A673 (cell line): Measurements from ENCODE around the gene SERPINB1.

Experiments used
- EZH2 ChIP-seq: fragments of 200-600 bp; sonication (generic); IDR thresholded peaks from 2 replicates; pipeline ENCODE4 v1.6.1; 2017; ENCODE audit warnings: borderline replicate concordance, low read depth, mild to moderate bottlenecking, mixed read lengths, antibody characterized with exemption, low read length; ENCODE audit not compliant: poor library complexity, severe bottlenecking
- TF ChIP-seq, protein P1 (sequence below): fragments of 300-800, 200-600 bp; sonication (generic); conservative IDR thresholded peaks from 2 replicates; pipeline ENCODE4 v1.5.1; 2017; ENCODE audit warnings: low read depth, mild to moderate bottlenecking, antibody characterized with exemption, low read length, moderate library complexity, mixed read lengths

DNA sequence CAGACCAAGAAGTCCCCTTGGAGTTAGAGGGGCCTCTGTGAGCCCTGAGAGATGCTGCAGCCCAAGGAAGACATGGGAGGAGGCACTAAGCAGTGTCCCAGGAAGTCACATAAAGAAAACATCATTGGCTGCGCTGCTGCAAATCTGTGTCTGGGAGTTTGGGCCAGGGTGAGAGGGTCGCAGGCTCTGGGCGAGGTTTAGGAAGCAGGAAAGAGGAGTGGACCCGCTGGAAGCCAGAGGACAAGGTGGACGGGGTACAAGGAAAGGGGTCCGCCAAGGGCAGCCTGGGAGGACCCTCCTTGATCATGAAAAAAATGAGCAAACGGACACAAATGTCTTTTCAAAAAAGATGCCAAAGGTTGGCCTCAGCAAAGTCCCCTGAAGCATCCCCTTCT, 15.5 kb upstream of the SERPINB1 start:
- TF ChIP-seq, protein P1, sequence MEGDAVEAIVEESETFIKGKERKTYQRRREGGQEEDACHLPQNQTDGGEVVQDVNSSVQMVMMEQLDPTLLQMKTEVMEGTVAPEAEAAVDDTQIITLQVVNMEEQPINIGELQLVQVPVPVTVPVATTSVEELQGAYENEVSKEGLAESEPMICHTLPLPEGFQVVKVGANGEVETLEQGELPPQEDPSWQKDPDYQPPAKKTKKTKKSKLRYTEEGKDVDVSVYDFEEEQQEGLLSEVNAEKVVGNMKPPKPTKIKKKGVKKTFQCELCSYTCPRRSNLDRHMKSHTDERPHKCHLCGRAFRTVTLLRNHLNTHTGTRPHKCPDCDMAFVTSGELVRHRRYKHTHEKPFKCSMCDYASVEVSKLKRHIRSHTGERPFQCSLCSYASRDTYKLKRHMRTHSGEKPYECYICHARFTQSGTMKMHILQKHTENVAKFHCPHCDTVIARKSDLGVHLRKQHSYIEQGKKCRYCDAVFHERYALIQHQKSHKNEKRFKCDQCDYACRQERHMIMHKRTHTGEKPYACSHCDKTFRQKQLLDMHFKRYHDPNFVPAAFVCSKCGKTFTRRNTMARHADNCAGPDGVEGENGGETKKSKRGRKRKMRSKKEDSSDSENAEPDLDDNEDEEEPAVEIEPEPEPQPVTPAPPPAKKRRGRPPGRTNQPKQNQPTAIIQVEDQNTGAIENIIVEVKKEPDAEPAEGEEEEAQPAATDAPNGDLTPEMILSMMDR, result no peak
- TF ChIP-seq EZH2, result no peak
